Measurements from ENCODE around the gene DISC1.

The DISC1 gene

GRCh38 chr1:232044728-232045127 is 418.1 kb downstream of the DISC1 start:
- DNase-seq (ENCODE audit: low spot score): no peak

GRCh38 chr1:232045139-232045994 is 418.8 kb downstream of the DISC1 start:
- no peak for DNase-seq (ENCODE audit: low spot score)

GRCh38 chr1:232046451-232047306 is 420.1 kb downstream of the DISC1 start:
- DNase-seq (ENCODE audit: low spot score): no peak

GRCh38 chr1:232047473-232047872 is 420.9 kb downstream of the DISC1 start:
- DNase-seq (ENCODE audit: low spot score): no peak

- DNase-seq (ENCODE audit: low spot score): no peak
These were observed 421.9 kb downstream of the DISC1 start for GRCh38 chr1:232048481-232048880.

- DNase-seq (ENCODE audit: low spot score): no peak
These were observed 422.7 kb downstream of the DISC1 start for GRCh38 chr1:232049335-232049734.

GRCh38 chr1:232057217-232057895 is 430.8 kb downstream of the DISC1 start:
- DNase-seq (ENCODE audit: low spot score): peak; percentile 81

- no peak for DNase-seq (ENCODE audit: low spot score)
These were observed 431.3 kb downstream of the DISC1 start for GRCh38 chr1:232057896-232058274.

GRCh38 chr1:232059726-232060374 is 433.3 kb downstream of the DISC1 start:
- no peak for DNase-seq (ENCODE audit: low spot score)

GRCh38 chr1:232062967-232063366 is 436.4 kb downstream of the DISC1 start:
- DNase-seq (ENCODE audit: low spot score): no peak

GRCh38 chr1:232066521-232066920 is 439.9 kb downstream of the DISC1 start:
- DNase-seq (ENCODE audit: low spot score): no peak

GRCh38 chr1:232074265-232074664 is 447.7 kb downstream of the DISC1 start:
- DNase-seq (ENCODE audit: low spot score): no peak

- DNase-seq (ENCODE audit: low spot score): no peak
These were observed 451.2 kb downstream of the DISC1 start for GRCh38 chr1:232077809-232078208.

- DNase-seq (ENCODE audit: low spot score): no peak
These were observed 458.1 kb downstream of the DISC1 start for GRCh38 chr1:232084584-232085223.

- DNase-seq (ENCODE audit: low spot score): no peak
These were observed 464.2 kb downstream of the DISC1 start for GRCh38 chr1:232090816-232091215.

Data from D341Med (cell line).